HFF-Myc (cell line): ENCODE results near the gene IL11RA.

Source experiments
- DNase-seq: peaks from one replicate; pipeline ENCODE4 v3.0.0-alpha.2; 2011; ENCODE audit warnings: low read depth; ENCODE audit errors: extremely low read depth
- H3K4me3 ChIP-seq: replicated peaks from 2 replicates; pipeline ENCODE4 v1.5.1; 2011; ENCODE audit warnings: low read depth, mild to moderate bottlenecking, control low read depth, low read length
- CTCF ChIP-seq: IDR thresholded peaks from 2 replicates; pipeline ENCODE4 v1.5.1; 2012; ENCODE audit warnings: mild to moderate bottlenecking, low read depth, low read length, control low read depth; ENCODE audit errors: missing control alignments

Gene IL11RA

GRCh38 chr9:34651876-34652601 lies at the start of gene IL11RA:
IL11RA (plus strand) TSS chr9:34652185; CDS start chr9:34655218, 3,033 bp downstream.
- TF ChIP-seq CTCF, result no peak
- peak within 1 kb of the TSS; percentile 40 for H3K4me3 ChIP-seq
- DNase-seq, result no peak

- DNase-seq, result peak; percentile 42
- no peak overlapping the region for H3K4me3 ChIP-seq
- peak; percentile 94 for TF ChIP-seq CTCF
Measured at GRCh38 chr9:34603610-34604231, 48.3 kb upstream of the IL11RA start.

DNA sequence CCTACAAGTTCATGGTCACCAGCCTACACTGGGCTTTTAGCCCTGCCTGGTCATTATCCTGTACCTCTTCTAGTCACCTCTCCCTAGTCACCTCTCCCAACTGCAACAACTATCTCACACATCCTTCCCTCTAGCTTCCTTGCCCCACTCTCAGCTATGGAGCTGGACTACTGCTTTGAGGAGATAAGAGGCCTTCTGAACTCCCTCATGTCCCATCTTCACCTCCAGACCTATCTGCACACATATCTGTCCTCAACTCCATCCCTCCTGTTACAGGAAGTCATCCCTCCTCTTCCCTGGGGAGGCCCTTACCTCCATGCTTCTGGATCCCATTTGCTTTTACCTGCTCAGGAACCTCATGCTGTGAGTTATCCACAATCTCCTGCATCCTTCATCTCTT lies 45.8 kb upstream of the IL11RA start:
- no peak overlapping the region for H3K4me3 ChIP-seq
- DNase-seq, result no peak
- no peak for TF ChIP-seq CTCF

DNA sequence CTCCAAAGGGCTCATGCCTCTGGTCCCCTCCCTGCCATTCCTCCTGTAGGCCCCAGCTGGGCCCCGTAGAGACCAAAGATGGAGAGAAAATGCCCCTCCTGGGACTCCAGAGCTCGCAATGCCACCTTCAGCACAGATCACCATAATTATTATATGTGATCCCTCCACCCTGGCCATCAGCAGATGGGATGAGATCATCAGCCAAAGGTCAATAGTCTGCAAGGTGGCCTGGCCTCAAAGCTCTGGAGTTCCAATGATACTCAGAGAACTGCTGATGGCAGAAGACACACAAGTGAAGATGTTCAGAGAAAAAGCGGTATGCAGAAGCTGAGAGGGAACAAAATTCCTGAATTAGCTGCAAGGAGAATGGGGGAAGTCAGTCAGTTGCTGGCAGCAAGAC lies 45.1 kb upstream of the IL11RA start:
- H3K4me3 ChIP-seq, result no peak overlapping the region
- no peak for TF ChIP-seq CTCF
- DNase-seq, result no peak

- TF ChIP-seq CTCF, result no peak
- H3K4me3 ChIP-seq, result no peak overlapping the region
- DNase-seq, result no peak
Measured at GRCh38 chr9:34607331-34607730, 44.7 kb upstream of the IL11RA start.

DNA sequence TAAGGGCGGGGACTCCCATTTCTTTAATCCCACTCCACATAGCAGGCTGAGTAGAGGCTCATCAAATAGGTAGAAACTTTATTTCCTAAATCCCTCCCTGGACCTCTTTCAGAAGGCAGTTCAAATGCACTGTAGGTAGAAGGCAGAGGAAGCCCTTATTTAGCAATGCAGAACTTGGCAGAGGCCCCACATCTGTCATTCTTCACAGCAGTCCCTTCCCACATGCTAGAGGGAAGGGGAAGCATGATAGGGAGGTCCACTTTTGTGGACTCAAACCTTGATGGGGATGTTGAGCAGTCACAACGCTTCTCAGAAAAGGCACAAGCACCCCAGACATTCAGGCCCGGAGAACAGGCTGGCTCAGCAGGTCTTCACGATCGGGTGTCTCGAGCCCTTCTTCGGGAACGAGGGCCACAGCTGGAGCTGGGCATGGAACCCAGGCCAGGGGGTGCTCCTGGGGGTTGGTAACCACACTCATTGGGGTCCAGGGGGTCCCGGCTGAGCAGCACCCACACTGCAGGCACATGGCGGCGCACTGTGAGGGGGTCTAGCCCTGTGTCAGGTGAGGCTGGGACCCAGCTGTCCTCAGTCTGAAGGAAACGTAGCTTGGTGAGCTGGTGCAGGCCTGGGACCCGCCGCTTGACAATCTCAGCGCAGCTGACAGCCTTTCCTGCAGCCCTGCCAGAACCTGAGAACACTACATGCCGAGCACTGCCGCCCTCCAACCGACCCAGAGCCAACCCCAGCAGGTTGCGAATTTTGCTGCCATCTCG lies 41.4 kb upstream of the IL11RA start:
- H3K4me3 ChIP-seq, result peak overlapping the region; percentile 96
- DNase-seq, result no peak
- no peak for TF ChIP-seq CTCF
